Mammary epithelial cell (primary cell): ENCODE data around the gene NHLRC4.

ENCODE experiments used
- CTCF ChIP-seq, 2 donors: IDR thresholded peaks in 1 of 2; conservative IDR thresholded peaks in 1 of 2; 2 replicates each; pipeline ENCODE4 v1.5.1; 2011 to 2012; ENCODE audit warnings: inconsistent platforms in 2 of 2, low read length in 2 of 2, mild to moderate bottlenecking in 2 of 2, control low read depth in 1 of 2, low read depth in 1 of 2; ENCODE audit not compliant: insufficient read depth in 1 of 2; ENCODE audit errors: extremely low read depth in 1 of 2
- EZH2 ChIP-seq: IDR thresholded peaks from 2 replicates; pipeline ENCODE4 v1.6.1; 2012; ENCODE audit warnings: low read length, inconsistent platforms, borderline replicate concordance

DNA sequence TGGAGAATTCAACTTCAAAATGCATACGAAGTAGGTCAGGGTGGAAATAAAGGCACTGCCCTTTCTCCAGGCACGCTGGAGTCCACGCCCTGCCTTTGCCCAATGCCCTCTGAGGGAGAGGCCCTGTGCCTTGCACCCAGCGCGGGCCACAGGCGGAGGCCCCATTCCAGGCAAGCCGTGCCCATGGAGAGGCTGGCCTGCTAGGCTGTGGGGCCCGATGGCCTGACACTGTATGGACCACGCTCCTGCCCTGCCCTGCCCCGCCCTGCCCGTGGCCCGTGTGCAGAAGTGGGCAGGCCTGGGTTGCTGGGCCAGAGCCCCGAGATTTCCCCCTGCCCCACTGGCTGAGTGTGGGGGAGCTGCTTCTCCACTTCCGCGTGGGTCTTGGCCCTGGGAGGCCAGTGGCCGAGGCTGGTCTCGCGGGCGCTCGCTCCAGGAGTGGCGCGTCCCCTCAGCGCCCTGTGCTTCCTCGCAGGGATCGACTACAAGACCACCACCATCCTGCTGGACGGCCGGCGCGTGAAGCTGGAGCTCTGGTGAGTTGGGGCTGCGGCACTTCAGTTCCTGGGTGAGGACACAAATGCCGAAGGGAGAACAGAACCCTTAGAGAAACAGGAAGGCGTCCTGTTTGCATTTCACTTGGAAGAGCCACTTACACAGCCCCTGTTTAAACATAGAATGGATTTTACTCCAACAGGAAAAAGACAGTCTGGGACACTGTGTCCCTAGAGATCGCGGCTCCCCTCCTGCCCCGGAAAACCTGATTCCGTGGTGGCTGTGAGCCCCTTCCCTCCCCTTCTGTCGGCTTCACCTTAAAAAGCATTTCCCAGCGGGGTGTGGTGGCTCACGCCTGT lies 50.2 kb downstream of the NHLRC4 start:
- TF ChIP-seq CTCF (conservative IDR thresholded peaks at IDR 0.05 in 1 of 2, IDR thresholded peaks at IDR 0.05 in 1 of 2; ENCODE audit: extremely low read depth in 1 of 2, insufficient read depth in 1 of 2, low read depth in 1 of 2, low read length in 2 of 2) = no peak
- no peak for TF ChIP-seq EZH2
